IMR-90 (cell line): ENCODE results near the gene DYNLRB1.

Experiments used
- MAFK ChIP-seq: IDR thresholded peaks from 2 replicates; pipeline ENCODE4 v1.6.1; 2012; ENCODE audit warnings: low read depth, low read length, improper control_type of control experiment
- MXI1 ChIP-seq: IDR thresholded peaks from 2 replicates; pipeline ENCODE4 v1.6.1; 2012; ENCODE audit warnings: low read depth, mild to moderate bottlenecking, low read length, moderate library complexity, borderline replicate concordance
- POLR2A ChIP-seq: IDR thresholded peaks from 2 replicates; pipeline ENCODE4 v1.6.1; 2012; ENCODE audit warnings: mild to moderate bottlenecking, low read depth, low read length
- RAD21 ChIP-seq: IDR thresholded peaks from 2 replicates; pipeline ENCODE4 v1.6.1; 2012; ENCODE audit warnings: low read length, improper control_type of control experiment
- RCOR1 ChIP-seq: IDR thresholded peaks from 2 replicates; pipeline ENCODE4 v1.6.1; 2012; ENCODE audit warnings: mild to moderate bottlenecking, low read length, improper control_type of control experiment; ENCODE audit not compliant: insufficient replicate concordance
- RFX5 ChIP-seq: IDR thresholded peaks from 2 replicates; pipeline ENCODE4 v1.8.0; 2012; ENCODE audit warnings: low read depth, mild to moderate bottlenecking, low read length, moderate library complexity
- SMC3 ChIP-seq: fragments of 150-350 bp; IDR thresholded peaks from 2 replicates; pipeline ENCODE4 v1.6.1; 2016; ENCODE audit warnings: low read depth, mild to moderate bottlenecking, antibody characterized with exemption, low read length, moderate library complexity
- TF ChIP-seq, protein P1 (sequence below): conservative IDR thresholded peaks from 2 replicates; pipeline ENCODE4 v1.5.1; 2012; ENCODE audit warnings: mild to moderate bottlenecking, low read depth, low read length, improper control_type of control experiment

DNA sequence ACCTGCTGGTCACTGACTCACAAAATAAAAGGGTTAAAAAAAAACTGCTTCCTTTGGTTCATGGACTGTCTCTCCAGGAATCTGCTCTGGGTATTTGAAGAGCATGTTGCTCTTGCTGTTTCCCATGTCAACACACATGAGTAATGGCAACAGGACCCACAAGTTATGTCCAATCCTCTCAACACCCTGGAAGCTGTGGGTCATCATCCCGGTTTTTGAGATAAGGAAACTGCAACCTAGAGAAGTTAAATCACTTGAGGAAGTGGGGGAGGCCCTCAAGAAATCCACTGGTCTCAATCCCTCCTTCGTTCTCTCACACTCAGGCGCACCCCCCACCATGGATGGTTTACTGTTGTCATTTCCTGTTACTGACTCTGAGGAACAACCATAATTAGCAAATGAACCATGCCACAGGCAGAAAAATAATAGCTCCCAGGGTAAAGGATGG is 54.7 kb downstream of the DYNLRB1 start:
- TF ChIP-seq, protein P1, sequence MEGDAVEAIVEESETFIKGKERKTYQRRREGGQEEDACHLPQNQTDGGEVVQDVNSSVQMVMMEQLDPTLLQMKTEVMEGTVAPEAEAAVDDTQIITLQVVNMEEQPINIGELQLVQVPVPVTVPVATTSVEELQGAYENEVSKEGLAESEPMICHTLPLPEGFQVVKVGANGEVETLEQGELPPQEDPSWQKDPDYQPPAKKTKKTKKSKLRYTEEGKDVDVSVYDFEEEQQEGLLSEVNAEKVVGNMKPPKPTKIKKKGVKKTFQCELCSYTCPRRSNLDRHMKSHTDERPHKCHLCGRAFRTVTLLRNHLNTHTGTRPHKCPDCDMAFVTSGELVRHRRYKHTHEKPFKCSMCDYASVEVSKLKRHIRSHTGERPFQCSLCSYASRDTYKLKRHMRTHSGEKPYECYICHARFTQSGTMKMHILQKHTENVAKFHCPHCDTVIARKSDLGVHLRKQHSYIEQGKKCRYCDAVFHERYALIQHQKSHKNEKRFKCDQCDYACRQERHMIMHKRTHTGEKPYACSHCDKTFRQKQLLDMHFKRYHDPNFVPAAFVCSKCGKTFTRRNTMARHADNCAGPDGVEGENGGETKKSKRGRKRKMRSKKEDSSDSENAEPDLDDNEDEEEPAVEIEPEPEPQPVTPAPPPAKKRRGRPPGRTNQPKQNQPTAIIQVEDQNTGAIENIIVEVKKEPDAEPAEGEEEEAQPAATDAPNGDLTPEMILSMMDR: no peak
- no peak for TF ChIP-seq POLR2A
- no peak for TF ChIP-seq MXI1
- no peak for TF ChIP-seq RAD21
- no peak for TF ChIP-seq MAFK
- TF ChIP-seq SMC3: no peak
- no peak for TF ChIP-seq RCOR1
- TF ChIP-seq RFX5: no peak
